ENCODE results near the gene TMEM43. TPM values are rescaled to one million over a fixed set of nuclear protein-coding genes. Genes with fewer than 3 reads are reported as not detected.

TMEM43 gene
- polyA plus RNA-seq, 1 experiment = 117 TPM

DNA sequence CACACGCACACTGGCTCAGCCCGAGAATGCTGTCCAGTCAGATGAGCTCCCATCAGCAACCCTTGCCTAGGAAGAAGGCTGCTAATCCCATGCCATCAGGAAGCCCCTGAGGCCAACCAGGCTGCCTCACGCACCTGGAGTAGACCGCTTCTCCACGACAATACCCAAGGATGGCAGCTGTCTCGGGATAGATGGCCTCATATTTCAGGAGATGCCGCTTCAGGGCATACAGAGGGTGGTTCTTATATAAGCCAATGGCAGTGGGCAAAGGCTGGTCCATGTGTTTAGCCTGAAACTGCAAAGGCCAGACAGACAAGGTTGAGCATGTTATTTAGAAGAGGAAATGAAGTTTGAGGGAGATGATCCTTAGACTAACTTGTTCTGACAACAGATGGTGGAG, 31.3 kb downstream of the TMEM43 start:
- DNase-seq (ENCODE audit: low read depth, low spot score) = no peak
- H3K9me3 ChIP-seq (ENCODE audit: control insufficient read depth, insufficient read depth, low read length) = no peaks in the 10 kb centered on the region
- POLR2A ChIA-PET = no interaction called here
- H3K27me3 ChIP-seq (ENCODE audit: control insufficient read depth, insufficient read depth, low read length) = no peaks in the 10 kb centered on the region
- H3K27ac ChIP-seq (ENCODE audit: low read depth, low read length) = no peak overlapping the region
- no peak overlapping the region for H3K4me3 ChIP-seq (ENCODE audit: low read depth, low read length)
- no peak for TF ChIP-seq CTCF (IDR thresholded peaks at IDR 0.05; ENCODE audit: low read depth, low read length)
- CTCF ChIA-PET = interaction anchor here (1.0 kb wide), 1 partner anchor 31 kb away, joined by 4 read pairs; the partner anchor contains the start of genes CHCHD4 and TMEM43

DNA sequence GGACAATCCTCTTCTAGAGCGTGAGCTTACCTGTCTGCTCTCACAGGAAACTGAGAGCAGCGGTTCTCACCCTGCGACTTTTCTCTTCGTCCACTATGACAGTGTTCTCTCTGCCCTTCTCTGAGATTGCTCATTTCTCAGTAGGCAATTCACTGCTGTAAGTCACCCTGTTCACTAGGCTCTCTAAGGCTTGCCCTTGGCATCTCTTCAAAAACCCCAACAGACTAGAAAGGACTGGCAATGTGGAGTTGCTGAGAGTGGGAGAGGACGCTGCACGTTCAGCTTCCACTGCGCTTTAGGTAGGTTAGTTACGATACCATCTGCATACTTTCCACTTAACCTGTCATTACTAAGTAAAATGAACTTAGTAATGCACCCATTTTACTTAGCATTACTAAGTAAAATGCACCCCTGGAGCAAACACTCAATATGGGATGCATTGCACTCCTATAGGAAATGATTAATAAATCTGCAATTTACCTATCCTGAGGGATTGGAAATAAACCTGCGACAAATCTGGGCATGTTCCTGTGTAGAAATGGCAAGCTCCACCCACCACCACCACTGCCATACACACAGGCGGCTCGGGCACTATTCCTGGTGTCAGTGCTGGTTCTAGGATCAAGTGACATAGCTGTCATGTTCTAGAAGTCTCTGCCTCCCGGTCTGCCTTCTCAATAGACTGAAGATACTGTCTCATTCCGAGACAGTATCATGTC, 32.1 kb downstream of the TMEM43 start:
- ChIA-PET POLR2A (interaction anchor here (2.1 kb wide), 1 partner anchor 21 kb away, joined by 8 read pairs; the partner anchor contains the start of genes LSM3 and XPC), CTCF (no interaction called here)
- Histone ChIP-seq H3K27me3 (ENCODE audit: control insufficient read depth, insufficient read depth, low read length) (no peaks in the 10 kb centered on the region), H3K27ac (ENCODE audit: low read depth, low read length) (no peak overlapping the region), H3K9me3 (ENCODE audit: control insufficient read depth, insufficient read depth, low read length) (no peaks in the 10 kb centered on the region), H3K4me3 (ENCODE audit: low read depth, low read length) (no peak overlapping the region)
- no peak for TF ChIP-seq CTCF (IDR thresholded peaks at IDR 0.05; ENCODE audit: low read depth, low read length)
- no peak for DNase-seq (ENCODE audit: low read depth, low spot score)

DNA sequence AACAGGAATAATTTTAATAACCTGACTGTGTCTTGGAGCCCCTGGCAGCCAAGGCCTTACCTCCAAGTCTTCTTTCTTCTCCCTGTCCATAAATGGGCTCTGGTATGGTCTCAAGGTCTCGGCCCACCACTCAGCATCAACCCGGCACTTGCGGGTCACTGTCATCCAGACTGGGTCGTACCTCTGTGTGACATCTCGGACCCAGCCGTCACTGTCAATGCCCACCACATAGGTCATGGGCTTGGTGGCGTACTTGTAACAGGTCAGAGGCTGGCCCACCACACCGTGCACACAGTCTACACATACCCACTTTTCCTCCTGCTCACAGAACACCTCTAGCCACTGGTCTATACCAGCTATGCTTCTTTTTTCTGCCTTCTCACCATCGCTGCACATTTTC, 33.1 kb downstream of the TMEM43 start:
- no peaks in the 10 kb centered on the region for H3K27me3 ChIP-seq (ENCODE audit: control insufficient read depth, insufficient read depth, low read length)
- POLR2A ChIA-PET = interaction anchor here (2.1 kb wide), 1 partner anchor 20 kb away, joined by 8 read pairs; the partner anchor contains the start of genes LSM3 and XPC
- CTCF ChIA-PET = no interaction called here

DNA sequence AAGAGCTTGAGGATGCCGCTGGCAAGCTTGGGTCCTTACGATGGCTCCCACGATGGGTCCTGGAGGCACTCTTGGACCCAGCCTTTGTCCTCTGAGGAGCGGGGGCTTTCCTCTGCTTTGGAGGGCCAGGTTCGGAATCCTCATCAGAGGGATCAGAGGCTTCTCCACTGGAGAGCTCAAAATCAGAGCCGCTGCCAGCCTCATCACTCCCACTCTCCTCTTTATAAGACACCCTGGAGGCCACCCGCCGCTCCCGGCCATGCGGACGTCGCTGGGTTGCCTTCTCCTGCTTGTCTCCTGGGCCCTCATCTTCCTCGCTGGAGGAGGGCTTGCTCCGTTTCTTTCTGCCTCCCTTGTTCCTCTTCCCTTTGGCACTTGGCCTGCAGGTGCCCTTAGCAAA, 33.5 kb downstream of the TMEM43 start:
- Histone ChIP-seq H3K27me3 (ENCODE audit: control insufficient read depth, insufficient read depth, low read length) (no peaks in the 10 kb centered on the region), H3K9me3 (ENCODE audit: control insufficient read depth, insufficient read depth, low read length) (no peaks in the 10 kb centered on the region), H3K4me3 (ENCODE audit: low read depth, low read length) (no peak overlapping the region), H3K27ac (ENCODE audit: low read depth, low read length) (no peak overlapping the region)
- TF ChIP-seq CTCF (IDR thresholded peaks at IDR 0.05; ENCODE audit: low read depth, low read length) = no peak
- no peak for DNase-seq (ENCODE audit: low read depth, low spot score)
- CTCF ChIA-PET = no interaction called here
- POLR2A ChIA-PET = interaction anchor here (1.2 to 2.1 kb wide), 2 partner anchors 14 to 20 kb away, joined by 6 to 8 read pairs; partner anchors contain the start of genes LSM3 and XPC

More for the DNA sequence above, 33.1 kb downstream of the TMEM43 start:
- Histone ChIP-seq H3K4me3 (ENCODE audit: low read depth, low read length) (no peak overlapping the region), H3K27ac (ENCODE audit: low read depth, low read length) (no peak overlapping the region), H3K9me3 (ENCODE audit: control insufficient read depth, insufficient read depth, low read length) (no peaks in the 10 kb centered on the region)
- TF ChIP-seq CTCF (IDR thresholded peaks at IDR 0.05; ENCODE audit: low read depth, low read length) = no peak
- DNase-seq (ENCODE audit: low read depth, low spot score) = no peak

DNA sequence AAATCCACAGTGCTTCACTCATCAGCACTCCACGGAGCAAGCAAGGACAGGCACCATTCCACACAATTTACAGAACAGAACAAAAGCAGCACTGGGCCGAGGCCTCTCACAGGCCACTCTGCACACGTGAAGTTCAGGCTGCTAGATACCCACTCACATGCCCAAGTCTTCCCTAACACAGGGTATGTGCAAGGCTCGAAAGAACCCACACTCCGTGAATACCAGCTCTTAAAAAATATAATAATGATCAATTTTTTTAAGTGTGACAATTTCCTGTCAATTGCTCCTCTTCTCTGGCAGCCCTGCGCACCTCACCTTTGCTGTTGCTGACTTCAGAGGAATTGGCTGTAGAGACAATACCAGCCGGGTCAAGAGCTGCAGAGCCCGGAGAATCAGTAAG, 34.6 kb downstream of the TMEM43 start:
- H3K4me3 ChIP-seq (ENCODE audit: low read depth, low read length) = no peak overlapping the region
- ChIA-PET CTCF (interaction anchor here (0.7 to 0.9 kb wide), 2 partner anchors 44 to 314 kb away, joined by 3 read pairs; no protein-coding TSS in a partner anchor), POLR2A (interaction anchor here (1.2 to 2.1 kb wide), 2 partner anchors 15 to 19 kb away, joined by 6 to 8 read pairs; partner anchors contain the start of genes LSM3 and XPC)
- H3K9me3 ChIP-seq (ENCODE audit: control insufficient read depth, insufficient read depth, low read length) = no peaks in the 10 kb centered on the region
- no peak for DNase-seq (ENCODE audit: low read depth, low spot score)
- H3K27me3 ChIP-seq (ENCODE audit: control insufficient read depth, insufficient read depth, low read length) = no peaks in the 10 kb centered on the region
- no peak overlapping the region for H3K27ac ChIP-seq (ENCODE audit: low read depth, low read length)
- no peak for TF ChIP-seq CTCF (IDR thresholded peaks at IDR 0.05; ENCODE audit: low read depth, low read length)

Measured in AG04450 (cell line).